DOHH2 (cell line): ENCODE results near the gene CADPS.

ENCODE experiments used
- EZH2phosphoT487 ChIP-seq: fragments of 200-600 bp; sonication (generic); IDR thresholded peaks from 2 replicates; pipeline ENCODE4 v1.6.1; 2017; ENCODE audit warnings: borderline replicate concordance, mild to moderate bottlenecking, antibody characterized with exemption, low read length, moderate library complexity, mixed read lengths
- TF ChIP-seq, protein P1 (sequence below): fragments of 200-600 bp; sonication (generic); IDR thresholded peaks from one replicate; pipeline ENCODE4 v1.5.1; 2014; ENCODE audit warnings: antibody characterized with exemption, mild to moderate bottlenecking, low read depth, low read length; ENCODE audit not compliant: poor library complexity, severe bottlenecking

GRCh38 chr3:62665627-62666437, 209.4 kb downstream of the CADPS start:
- TF ChIP-seq, protein P1, sequence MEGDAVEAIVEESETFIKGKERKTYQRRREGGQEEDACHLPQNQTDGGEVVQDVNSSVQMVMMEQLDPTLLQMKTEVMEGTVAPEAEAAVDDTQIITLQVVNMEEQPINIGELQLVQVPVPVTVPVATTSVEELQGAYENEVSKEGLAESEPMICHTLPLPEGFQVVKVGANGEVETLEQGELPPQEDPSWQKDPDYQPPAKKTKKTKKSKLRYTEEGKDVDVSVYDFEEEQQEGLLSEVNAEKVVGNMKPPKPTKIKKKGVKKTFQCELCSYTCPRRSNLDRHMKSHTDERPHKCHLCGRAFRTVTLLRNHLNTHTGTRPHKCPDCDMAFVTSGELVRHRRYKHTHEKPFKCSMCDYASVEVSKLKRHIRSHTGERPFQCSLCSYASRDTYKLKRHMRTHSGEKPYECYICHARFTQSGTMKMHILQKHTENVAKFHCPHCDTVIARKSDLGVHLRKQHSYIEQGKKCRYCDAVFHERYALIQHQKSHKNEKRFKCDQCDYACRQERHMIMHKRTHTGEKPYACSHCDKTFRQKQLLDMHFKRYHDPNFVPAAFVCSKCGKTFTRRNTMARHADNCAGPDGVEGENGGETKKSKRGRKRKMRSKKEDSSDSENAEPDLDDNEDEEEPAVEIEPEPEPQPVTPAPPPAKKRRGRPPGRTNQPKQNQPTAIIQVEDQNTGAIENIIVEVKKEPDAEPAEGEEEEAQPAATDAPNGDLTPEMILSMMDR, result peak; percentile 93
- no peak for TF ChIP-seq EZH2phosphoT487
